Breast epithelium (tissue), 3 donors: ENCODE measurements around the gene C1orf21.

Source experiments
- CTCF ChIP-seq, 3 donors: fragments of 450-650 bp; IDR thresholded peaks; one replicate each; pipeline ENCODE4 v1.5.1; 2016 to 2017; ENCODE audit warnings: antibody characterized with exemption in 3 of 3, mild to moderate bottlenecking in 3 of 3, moderate library complexity in 3 of 3
- POLR2A ChIP-seq: fragments of 450-650 bp; IDR thresholded peaks from one replicate; pipeline ENCODE4 v1.6.1; 2016; ENCODE audit warnings: antibody characterized with exemption, mild to moderate bottlenecking, moderate library complexity

GRCh38 chr1:184482136-184482535 lies 95.3 kb downstream of the C1orf21 start:
- no peak for TF ChIP-seq CTCF (IDR thresholded peaks at IDR 0.05)
- no peak for TF ChIP-seq POLR2A
